RPMI7951 (cell line): Measurements from ENCODE around the gene TTC28. TPM values are rescaled to one million over a fixed set of nuclear protein-coding genes. Genes with fewer than 3 reads are reported as not detected.

Source experiments
- DNase-seq: peaks from one replicate; pipeline ENCODE4 v3.0.0-alpha.2; 2012; ENCODE audit warnings: low read depth
- total RNA-seq: library from RNA; depleted of rRNA; stranded (reverse); fragments of >200 nt; shearing (Covaris generic); gene quantifications from 2 replicates; pipeline ENCODE4 v1.2.3, GENCODE V29; 2014; rRNA removed

Gene TTC28
- total RNA-seq, 1 experiment from 2014 or later: 0.96 TPM

DNA sequence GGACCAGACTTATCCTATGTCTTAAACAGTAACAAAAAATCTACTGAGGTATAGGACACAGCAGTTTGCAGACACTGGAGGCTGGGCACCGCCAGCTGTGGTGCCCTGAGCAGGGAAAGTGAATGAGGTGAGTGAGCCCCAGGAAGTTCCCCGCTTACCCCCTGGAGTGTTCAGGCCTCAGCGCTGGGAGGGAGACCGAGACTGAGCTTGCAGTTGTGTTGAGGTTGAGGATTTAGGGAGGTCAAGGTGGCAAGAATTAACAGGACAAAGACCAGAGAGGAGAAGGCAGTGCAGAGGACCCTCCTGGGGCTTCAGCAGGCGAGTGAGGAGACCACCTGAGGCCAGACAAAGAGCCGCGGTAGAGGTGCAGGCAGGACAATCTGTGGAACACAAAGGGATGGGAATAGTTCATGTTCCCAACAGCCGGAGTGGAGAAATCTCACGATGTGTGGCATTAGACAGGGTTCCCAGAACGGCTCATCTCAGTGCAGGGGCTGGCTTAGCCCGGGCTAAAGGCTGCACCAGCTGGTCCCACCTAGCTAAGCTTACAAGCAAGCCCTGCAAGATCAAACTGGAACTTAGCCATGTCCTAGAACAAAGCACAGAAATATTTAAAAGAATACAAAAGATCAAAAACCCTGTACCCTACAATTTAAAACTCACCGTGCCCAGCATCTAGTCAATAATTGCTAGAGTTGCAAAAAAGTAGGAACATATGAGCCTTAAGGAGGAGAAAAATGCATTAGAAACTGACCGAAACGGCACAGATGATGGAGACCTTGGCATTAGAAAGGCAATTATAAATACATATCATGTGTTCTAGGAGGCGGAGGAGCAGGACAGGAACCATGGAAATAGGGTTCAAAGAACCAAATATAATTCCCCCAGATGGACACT lies 713.2 kb downstream of the TTC28 start:
- DNase-seq: no peak

DNA sequence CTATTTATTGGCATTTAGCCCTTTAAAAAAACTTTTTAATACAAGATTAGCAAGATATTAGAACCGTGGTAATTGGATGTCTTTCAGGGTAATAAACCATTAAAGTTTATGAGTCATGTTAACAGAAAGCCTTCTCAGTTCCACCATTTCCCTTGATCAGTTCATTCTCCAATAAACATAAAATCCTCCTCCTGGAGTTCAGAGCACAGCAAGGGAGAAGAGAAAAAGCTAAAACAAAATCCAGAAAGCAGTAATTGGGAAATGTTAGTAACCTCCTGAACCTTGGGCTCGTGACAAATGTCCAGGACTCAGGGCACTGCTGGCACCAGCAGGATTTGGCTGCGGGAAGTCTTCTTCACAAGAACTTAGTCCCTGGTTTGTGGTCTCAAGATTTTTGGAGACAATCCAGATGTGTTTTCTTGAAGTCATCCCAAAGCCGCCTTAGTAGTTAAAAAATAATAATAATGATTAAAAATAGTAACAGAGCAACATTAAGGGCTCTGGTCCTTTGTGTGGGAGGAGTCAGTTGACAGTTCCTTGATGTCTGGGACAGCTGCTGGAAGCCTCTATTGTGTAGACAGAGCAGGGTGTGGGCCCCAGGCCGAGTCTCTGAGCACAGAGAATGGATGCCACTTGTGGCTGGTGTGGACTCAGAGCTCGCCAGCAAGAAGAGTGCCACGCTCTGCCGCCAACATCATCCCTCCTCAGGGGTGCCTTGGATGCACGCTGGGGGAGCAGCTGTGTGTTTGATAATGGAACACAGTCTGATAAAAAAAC lies 717.2 kb downstream of the TTC28 start:
- DNase-seq: peak; percentile 12

DNA sequence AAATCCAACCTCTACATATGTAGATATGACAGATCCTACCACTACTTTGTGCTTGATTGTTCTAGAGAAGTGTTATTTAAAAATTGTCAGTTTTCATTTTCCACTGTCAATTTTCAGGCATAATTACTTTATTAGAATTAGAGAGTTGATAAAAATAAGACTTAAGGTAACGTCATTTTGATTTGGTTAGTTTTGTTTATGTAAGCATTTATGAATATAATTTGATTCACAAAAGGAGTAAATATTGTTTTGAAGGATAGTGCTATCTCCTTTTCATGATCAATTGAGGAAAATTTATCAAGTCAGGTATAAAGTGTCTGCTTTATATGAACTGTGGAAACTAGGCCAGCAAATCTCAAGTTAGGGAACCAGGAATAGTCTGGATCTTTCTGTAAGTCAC lies 718.0 kb downstream of the TTC28 start:
- DNase-seq: no peak

DNA sequence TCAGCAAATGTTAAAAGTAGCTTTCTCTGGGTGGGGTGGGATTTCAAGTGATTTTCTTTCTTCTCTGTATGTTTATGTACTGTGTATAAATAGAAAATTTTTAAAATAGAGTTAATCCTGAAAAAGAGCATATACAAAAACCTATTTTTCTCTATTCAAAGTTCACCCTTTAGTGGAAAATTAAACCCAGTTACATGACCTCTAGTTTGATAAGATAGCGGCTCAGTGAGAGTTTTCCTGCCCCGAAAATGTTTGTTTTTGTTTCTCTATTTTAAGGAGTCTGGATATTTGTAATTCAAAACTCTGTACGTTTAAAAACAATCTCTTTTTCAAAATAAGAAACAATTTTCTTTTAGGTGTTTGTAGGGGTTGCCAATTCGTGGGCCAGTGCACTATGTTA lies 718.5 kb downstream of the TTC28 start:
- no peak for DNase-seq

DNA sequence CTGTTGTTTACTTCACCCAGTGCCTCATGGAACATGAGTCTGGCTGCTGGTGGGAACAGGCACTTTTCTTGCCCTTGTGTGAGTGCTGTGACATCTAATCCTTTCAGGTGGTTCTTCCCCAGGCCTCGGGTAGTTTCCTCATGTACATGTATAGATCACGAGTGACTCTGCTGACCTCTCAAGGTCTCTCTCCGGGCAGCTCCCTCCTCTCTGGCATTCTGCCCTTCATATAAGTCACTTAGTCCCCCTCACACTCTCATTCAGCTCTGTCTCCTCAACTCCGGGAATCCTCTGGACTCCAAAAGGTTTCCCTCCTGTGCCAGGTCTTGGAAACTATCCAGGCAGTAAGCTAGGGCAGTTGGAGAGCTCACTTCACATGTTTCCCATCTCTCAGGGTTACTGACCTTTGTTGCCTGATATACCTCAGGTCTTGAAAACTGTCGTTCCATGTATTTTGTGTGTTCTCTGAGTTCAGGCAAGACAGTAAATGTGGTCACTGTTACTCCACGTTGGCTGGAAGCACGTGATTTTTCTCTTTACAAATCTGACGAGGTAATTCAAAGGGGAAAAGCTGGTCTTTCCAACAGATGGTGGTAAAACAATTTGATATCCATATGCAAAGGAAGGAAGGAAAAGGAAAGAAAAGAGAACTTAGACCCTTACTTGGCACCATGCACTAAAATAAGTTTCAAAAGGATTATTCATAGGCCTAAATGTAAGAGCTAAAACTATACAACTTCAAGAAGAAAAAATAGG lies 720.1 kb downstream of the TTC28 start:
- DNase-seq: no peak

DNA sequence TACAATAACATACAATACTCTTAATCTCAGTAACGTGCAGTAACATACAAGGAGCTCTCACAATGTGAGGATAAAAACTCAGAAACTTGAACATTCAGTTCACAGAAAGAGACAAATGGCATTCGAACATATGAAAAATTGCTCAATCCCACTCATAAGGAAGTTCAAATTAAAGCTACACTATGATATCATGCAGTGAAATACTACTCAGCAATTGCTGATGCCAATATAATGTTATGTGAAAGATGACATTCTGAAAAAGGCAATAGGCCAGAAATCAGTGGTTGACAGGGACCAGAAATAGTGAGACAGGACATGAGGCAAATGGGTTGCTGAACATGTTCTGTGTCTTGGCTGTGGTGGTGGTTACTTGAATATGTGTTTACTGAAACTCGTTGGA lies 726.9 kb downstream of the TTC28 start:
- DNase-seq: no peak

DNA sequence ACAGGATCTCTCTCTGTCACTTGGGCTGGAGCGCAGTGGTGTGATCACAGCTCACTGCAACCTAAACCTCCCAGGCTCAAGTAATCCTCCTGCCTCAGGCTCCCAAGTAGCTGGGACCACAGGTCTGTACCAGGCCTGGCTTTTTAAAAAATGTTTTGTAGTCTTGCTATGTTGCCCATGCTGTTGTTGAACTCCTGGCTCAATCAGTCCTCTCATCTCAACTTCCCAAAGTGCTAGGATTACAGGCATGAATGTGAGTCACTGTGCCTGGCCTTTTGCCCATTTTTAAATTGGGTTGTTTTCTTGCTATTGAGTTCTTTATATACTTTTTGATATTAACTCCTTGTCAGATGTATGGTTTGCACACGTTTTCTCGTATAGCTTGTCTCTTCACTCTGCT lies 727.5 kb downstream of the TTC28 start:
- DNase-seq: peak; percentile 54

DNA sequence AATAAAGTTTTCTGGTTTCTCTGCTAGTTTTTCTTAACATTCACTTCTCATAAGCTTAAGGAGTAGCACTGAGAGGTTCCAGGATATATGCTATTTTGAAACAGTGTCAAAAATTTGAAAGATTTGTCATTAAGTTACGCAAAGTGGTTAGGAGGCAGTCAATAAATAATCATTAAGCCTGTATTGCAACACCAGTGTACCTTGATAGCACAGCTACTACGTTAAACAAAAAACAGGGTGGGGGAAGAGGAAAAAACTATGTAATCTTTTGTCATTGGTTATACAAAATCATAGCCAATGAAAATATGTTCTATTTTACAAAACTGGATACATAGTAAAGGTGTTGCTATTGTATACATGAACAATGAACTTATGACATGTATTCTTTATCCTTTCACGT lies 730.2 kb downstream of the TTC28 start:
- DNase-seq: no peak

DNA sequence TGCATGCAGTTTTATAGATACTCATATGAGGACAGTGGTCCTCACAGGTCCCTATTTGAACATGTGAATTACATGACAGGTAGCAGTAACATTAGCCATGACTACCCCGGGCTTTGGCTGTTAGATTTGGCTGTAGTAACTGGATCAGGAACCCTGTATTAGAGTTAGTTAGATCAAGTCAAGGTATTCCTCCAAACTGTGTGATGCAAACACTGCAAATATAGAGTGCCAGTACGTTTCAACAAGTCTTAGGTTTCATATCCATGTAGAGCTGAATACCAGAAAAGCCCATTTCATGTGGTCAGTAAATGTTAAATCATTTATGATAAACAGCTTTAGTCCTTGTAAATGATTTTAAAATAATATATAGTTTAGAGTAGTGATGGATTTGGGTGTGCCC lies 731.1 kb downstream of the TTC28 start:
- DNase-seq: no peak

DNA sequence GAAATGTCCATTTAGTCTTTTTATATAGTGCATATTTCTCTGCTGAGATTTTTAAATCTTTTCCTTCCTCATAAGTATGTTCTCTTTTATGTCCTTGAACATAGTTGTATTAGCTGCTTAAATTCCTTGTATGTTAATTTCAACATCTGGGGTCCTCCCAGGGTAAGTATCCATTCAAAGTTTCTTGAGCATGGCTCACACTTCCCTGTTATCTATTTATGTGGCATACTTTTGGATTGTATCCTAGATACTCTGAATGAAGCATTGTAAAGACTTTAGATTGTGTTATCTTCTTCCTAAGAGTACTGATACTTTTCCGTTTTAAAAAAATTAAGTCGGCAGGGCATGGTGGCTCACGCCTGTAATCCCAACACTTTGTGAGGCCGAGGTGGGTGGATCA lies 732.2 kb downstream of the TTC28 start:
- DNase-seq: no peak

DNA sequence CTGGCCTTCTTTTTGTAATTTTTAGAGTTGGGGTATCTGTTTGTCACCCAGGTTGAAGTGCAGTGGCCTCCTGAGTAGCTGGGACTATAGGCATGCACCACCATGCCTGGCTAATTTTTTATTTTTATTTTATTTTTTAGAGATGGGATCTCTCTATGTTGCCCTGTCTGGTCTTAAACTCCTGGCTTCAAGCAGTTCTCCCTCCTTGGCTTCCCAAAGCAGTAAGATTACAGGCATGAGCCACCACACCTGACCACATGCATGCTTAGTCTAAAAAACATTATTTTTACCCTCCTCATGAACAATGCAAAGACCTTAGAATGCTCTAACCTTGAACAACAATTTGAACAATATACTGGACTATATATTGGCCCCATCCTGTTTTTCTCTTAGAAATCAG lies 738.5 kb downstream of the TTC28 start:
- DNase-seq: no peak

DNA sequence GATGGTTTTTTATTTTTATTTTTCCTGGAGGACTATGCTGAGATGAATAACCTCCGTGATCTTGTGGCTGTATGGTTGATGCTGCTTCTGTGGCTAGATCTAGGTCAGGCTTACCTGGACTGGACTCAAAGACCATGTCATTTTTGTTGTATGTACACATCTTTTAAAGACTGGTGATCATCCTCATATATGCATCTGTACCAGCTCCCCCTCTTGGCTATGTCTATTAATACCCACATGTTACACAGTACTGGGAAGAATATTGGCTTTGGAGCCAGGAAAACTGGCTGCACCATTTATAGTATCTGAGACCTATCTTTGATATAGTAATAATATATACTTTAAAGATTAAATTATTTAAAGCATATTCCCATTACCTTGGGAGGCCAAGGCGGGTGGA lies 742.2 kb downstream of the TTC28 start:
- DNase-seq: no peak

DNA sequence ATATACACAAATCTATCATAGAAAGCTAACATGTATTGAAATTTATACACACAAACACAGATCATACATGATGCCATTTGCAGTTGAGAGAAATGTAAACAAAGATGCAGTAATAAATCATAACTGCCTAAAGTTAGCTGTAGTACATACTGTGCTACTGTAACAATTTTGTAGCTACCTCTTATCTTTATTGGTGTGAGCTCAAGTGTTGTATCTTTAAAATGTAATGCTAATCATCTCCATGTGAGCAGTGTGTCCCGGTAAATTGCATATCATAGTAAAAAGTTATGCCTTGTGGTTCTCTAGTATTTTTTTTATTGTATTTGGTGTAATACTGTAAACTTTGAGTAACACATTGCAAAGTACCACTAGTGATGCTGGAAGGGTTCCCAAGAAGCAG lies 743.7 kb downstream of the TTC28 start:
- DNase-seq: no peak

DNA sequence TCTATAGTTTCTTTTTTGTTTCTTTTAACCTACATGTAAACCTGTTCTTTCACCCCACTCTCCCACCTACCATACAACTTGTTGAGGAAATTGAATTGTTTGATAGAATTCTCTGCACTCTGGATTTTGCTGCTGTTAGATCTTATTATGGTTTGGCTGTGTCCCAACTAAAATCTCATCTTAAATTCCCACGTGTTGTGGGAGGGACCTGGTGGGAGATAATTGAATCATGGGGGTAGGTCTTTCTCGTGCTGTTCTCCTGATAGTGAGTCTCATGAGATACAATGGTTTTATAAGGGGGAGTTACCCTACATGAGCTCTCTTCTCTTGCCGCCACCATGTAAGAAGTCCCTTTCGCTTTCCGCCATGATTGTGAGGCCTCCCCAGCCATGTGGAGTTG lies 745.6 kb downstream of the TTC28 start:
- DNase-seq: no peak

DNA sequence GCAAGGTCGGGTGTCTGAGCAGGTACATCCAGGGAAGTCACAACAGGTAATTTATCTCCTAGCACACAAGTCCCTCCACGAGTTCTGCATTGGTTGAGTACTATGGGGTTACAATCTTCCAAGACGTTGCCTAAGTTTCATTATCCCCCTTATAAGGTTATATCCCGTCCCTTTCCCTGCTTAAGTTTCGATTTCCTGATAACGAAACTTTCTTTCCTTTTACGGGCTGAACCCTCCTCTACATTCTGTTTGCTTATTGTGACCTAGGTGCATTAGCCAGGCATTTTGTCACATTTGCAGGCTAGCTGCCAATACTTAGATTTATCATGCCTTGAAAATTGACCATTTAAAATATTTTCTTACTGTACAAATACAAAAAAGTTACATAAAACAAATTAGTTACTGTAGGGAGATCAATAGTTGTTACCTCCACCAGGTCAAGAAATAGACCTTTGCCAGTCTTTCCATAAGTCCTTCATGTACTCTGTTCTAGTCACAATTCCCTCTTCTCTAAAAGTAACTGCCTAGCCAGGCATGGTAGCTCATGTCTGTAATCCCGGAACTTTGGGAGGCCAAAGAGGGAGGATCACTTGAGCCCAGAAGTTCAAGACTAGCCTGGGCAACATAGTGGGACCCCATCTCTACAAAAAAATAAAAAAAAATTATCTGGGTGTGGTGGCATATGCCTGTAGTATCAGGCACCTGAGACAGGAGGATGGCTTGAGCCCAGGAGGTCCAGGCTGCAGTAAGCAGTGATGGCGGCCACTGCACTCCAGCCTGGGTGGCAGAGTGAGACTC lies 746.3 kb downstream of the TTC28 start:
- no peak for DNase-seq

DNA sequence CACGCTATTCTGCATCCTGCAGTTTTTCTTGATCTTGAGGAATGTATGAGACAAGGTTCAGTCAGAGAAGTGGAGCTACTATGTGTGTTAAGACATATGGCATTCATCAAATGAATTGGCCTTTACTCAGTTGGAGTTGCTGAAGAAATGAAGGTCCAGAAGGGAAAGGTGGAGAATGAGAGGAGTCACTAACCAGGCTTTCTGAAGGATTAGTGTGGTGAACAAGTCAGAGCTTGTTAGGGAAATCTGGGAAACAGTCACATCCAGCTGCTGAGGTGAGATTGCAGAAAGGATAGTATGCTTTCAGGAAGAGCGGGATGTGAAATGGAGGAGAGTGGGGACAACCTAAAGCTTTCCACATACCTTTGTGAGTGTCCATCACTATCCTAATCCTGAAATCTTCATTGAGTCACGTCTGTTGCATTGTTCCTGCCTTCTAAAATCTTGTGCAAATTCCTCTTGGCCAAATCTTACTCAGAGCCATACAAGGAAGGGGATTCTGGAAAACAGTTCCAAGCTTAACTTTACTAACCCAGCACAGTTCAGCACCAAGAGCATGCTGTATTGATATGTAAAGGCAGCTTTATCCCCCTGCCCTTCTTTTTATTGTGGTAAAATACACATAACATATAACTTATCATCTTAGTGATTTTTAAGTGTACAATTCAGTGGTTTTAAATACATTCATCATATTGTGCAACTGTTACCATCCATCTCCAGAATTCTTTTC lies 749.1 kb downstream of the TTC28 start:
- no peak for DNase-seq

Other genes with a start within 250 kb of the TTC28 start
- 23.7 and 28.9 TPM in 2 replicates for gene CHEK2, start 62.0 kb upstream of the TTC28 start, total RNA-seq
- gene HSCB, start 62.2 kb upstream of the TTC28 start, total RNA-seq: 17.1 and 23.5 TPM in 2 replicates
- 19.2 TPM in 2 replicates for gene CCDC117, start 92.9 kb upstream of the TTC28 start, total RNA-seq
- gene XBP1, start 120.7 kb upstream of the TTC28 start, total RNA-seq: 141 and 156 TPM in 2 replicates
- gene ZNRF3, start 203.7 kb upstream of the TTC28 start, total RNA-seq: 2.3 and 2.7 TPM in 2 replicates